H1 (cell line): ENCODE results near the gene TRPC1.

ENCODE experiments used
- ASH2L ChIP-seq: fragments of 200-600, 300-600 bp; sonication (generic); IDR thresholded peaks from one replicate; pipeline ENCODE4 v1.7.1; 2017; ENCODE audit warnings: low read length
- BRCA1 ChIP-seq: IDR thresholded peaks from 2 replicates; pipeline ENCODE4 v1.6.1; 2012; ENCODE audit warnings: low read depth, low read length, improper control_type of control experiment
- EP300 ChIP-seq, 2 experiments: IDR thresholded peaks; 1 replicate in 1 of 2; 2 replicates in 1 of 2; pipeline ENCODE4 v1.6.1; 2011 to 2012; ENCODE audit warnings: low read depth in 2 of 2, low read length in 2 of 2, mild to moderate bottlenecking in 2 of 2, borderline replicate concordance in 1 of 2, inconsistent platforms in 1 of 2, moderate library complexity in 1 of 2
- JUND ChIP-seq: IDR thresholded peaks from 2 replicates; pipeline ENCODE4 v1.6.1; 2011; ENCODE audit warnings: mild to moderate bottlenecking, improper control_type of control experiment, low read length
- KDM5A ChIP-seq: fragments of 200-600 bp; IDR thresholded peaks from 2 replicates; pipeline ENCODE4 v1.7.1; 2012; ENCODE audit warnings: mild to moderate bottlenecking, low read length, inconsistent platforms, mixed read lengths
- MAFK ChIP-seq: IDR thresholded peaks from 2 replicates; pipeline ENCODE4 v1.6.1; 2012; ENCODE audit warnings: low read depth, mild to moderate bottlenecking, improper control_type of control experiment, low read length
- POLR2A ChIP-seq, 2 experiments: IDR thresholded peaks; 1 replicate in 1 of 2; 2 replicates in 1 of 2; pipeline ENCODE4 v1.6.1; 2011; ENCODE audit warnings: low read depth in 2 of 2, low read length in 2 of 2, mild to moderate bottlenecking in 2 of 2; ENCODE audit errors: control extremely low read depth in 1 of 2
- RAD21 ChIP-seq, 2 experiments: IDR thresholded peaks in 1 of 2; conservative IDR thresholded peaks in 1 of 2; 2 replicates each; pipeline ENCODE4 v1.6.1; 2011; ENCODE audit warnings: low read depth in 2 of 2, low read length in 2 of 2, improper control_type of control experiment in 1 of 2, inconsistent platforms in 1 of 2, mild to moderate bottlenecking in 1 of 2, moderate library complexity in 1 of 2
- SIN3A ChIP-seq, 2 experiments: IDR thresholded peaks in 1 of 2; conservative IDR thresholded peaks in 1 of 2; 2 replicates each; pipeline ENCODE4 v1.6.1; 2011 to 2012; ENCODE audit warnings: low read length in 2 of 2, improper control_type of control experiment in 1 of 2, low read depth in 1 of 2, mild to moderate bottlenecking in 1 of 2
- SUZ12 ChIP-seq: fragments of 200-600 bp; sonication (generic); IDR thresholded peaks from 2 replicates; pipeline ENCODE4 v1.6.1; 2012; ENCODE audit warnings: mild to moderate bottlenecking, inconsistent platforms, low read length, moderate library complexity, mixed read lengths
- TAF1 ChIP-seq: IDR thresholded peaks from 2 replicates; pipeline ENCODE4 v1.6.1; 2011; ENCODE audit warnings: mild to moderate bottlenecking, low read depth, low read length
- ZNF274 ChIP-seq: IDR thresholded peaks from 2 replicates; pipeline ENCODE4 v1.7.0; 2012; ENCODE audit warnings: low read length, borderline replicate concordance; ENCODE audit errors: extremely low read depth
- TF ChIP-seq, protein P1 (sequence below), 3 experiments: IDR thresholded peaks; 1 replicate in 2 of 3; 2 replicates in 1 of 3; pipeline versions ENCODE4 v1.5.1 to v1.6.1; 2011; ENCODE audit warnings: low read length in 3 of 3, mild to moderate bottlenecking in 3 of 3, inconsistent platforms in 2 of 3, low read depth in 1 of 3, moderate library complexity in 1 of 3; ENCODE audit not compliant: insufficient read depth in 1 of 3; ENCODE audit errors: control extremely low read depth in 1 of 3
- TF ChIP-seq, protein P2 (sequence below): IDR thresholded peaks from 2 replicates; pipeline ENCODE4 v1.6.1; 2011; ENCODE audit warnings: low read depth, mild to moderate bottlenecking, low read length; ENCODE audit not compliant: insufficient read depth

DNA sequence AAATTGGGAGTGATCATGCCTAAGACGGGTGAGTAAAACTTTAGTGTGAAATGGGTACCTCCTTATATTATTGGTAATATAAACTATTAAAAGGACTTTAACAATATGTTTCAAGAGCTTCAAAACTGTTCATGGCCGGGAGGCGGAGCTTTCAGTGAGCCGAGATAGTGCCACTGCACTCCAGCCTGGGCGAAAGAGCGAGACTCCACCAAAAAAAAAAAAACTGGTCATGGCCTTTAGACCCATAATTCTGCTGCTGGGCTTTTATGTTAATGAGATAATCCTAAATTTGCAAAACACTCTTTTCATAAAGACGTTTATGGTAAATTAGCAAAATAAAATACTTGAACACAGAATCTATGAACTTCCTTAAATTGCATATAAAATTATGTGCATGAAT lies 22.8 kb downstream of the TRPC1 start:
- TF ChIP-seq BRCA1 = no peak
- TF ChIP-seq TAF1 = no peak
- TF ChIP-seq JUND = no peak
- TF ChIP-seq, protein P1, sequence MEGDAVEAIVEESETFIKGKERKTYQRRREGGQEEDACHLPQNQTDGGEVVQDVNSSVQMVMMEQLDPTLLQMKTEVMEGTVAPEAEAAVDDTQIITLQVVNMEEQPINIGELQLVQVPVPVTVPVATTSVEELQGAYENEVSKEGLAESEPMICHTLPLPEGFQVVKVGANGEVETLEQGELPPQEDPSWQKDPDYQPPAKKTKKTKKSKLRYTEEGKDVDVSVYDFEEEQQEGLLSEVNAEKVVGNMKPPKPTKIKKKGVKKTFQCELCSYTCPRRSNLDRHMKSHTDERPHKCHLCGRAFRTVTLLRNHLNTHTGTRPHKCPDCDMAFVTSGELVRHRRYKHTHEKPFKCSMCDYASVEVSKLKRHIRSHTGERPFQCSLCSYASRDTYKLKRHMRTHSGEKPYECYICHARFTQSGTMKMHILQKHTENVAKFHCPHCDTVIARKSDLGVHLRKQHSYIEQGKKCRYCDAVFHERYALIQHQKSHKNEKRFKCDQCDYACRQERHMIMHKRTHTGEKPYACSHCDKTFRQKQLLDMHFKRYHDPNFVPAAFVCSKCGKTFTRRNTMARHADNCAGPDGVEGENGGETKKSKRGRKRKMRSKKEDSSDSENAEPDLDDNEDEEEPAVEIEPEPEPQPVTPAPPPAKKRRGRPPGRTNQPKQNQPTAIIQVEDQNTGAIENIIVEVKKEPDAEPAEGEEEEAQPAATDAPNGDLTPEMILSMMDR (IDR thresholded peaks at IDR 0.05; ENCODE audit: control extremely low read depth in 1 of 3, insufficient read depth in 1 of 3, low read depth in 1 of 3, low read length in 3 of 3) = no peak
- TF ChIP-seq RAD21 (IDR thresholded peaks at IDR 0.05 in 1 of 2, conservative IDR thresholded peaks at IDR 0.05 in 1 of 2; ENCODE audit: low read depth in 2 of 2, low read length in 2 of 2) = no peak
- no peak for TF ChIP-seq MAFK
- TF ChIP-seq SUZ12 = no peak
- no peak for TF ChIP-seq EP300 (IDR thresholded peaks at IDR 0.05; ENCODE audit: borderline replicate concordance in 1 of 2, low read depth in 2 of 2, low read length in 2 of 2)
- no peak for TF ChIP-seq POLR2A (IDR thresholded peaks at IDR 0.05; ENCODE audit: control extremely low read depth in 1 of 2, low read depth in 2 of 2, low read length in 2 of 2)
- no peak for TF ChIP-seq ASH2L
- no peak for TF ChIP-seq ZNF274
- no peak for TF ChIP-seq SIN3A (conservative IDR thresholded peaks at IDR 0.05 in 1 of 2, IDR thresholded peaks at IDR 0.05 in 1 of 2; ENCODE audit: low read depth in 1 of 2, low read length in 2 of 2)
- TF ChIP-seq KDM5A = no peak
- TF ChIP-seq, protein P2, sequence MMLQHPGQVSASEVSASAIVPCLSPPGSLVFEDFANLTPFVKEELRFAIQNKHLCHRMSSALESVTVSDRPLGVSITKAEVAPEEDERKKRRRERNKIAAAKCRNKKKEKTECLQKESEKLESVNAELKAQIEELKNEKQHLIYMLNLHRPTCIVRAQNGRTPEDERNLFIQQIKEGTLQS = no peak
